ENCODE measurements around the gene UVRAG. TPM values are rescaled to one million over a fixed set of nuclear protein-coding genes. Genes with fewer than 3 reads are reported as not detected.

Gene UVRAG
- total RNA-seq, 2 experiments from 2014 or later, result 16.5 to 19.5 TPM

GRCh38 chr11:75797116-75797515 lies 17.9 kb upstream of the UVRAG start:
- H3K27ac Mint-ChIP-seq, result no peak overlapping the region
- Histone ChIP-seq H3K9me3 (ENCODE audit: control insufficient read depth in 1 of 2, insufficient read depth in 1 of 2, low read length in 2 of 2) (no peaks in the 10 kb centered on the region), H3K27me3 (ENCODE audit: control insufficient read depth in 1 of 2, insufficient read depth in 2 of 2, low read length in 2 of 2) (no peaks in the 10 kb centered on the region), H3K27ac (ENCODE audit: low read depth in 1 of 2, low read length in 2 of 2) (no peak overlapping the region), H3K36me3 (ENCODE audit: insufficient read depth, low read length) (no peaks in the 10 kb centered on the region), H3K4me3 (ENCODE audit: low read length) (no peak overlapping the region), H3K4me1 (ENCODE audit: insufficient read depth, low read length) (peaks cover 16% of the 10 kb centered on the region)
- H3K9me3 Mint-ChIP-seq, result no peaks in the 10 kb centered on the region
- ChIA-PET POLR2A (no interaction called here), CTCF (no interaction called here)
- no peaks in the 10 kb centered on the region for H3K36me3 Mint-ChIP-seq (ENCODE audit: low read depth)
- H3K4me1 Mint-ChIP-seq (ENCODE audit: low read depth), result peaks cover 16% of the 10 kb centered on the region
- intact Hi-C loops (cut with DNase I, micrococcal nuclease), result no loop called here
- TF ChIP-seq CTCF (IDR thresholded peaks at IDR 0.05), result no peak
- ATAC-seq (ENCODE audit: poor library complexity), result no peak
- no peak for DNase-seq
- H3K4me3 Mint-ChIP-seq, result no peak overlapping the region
- H3K27me3 Mint-ChIP-seq, result no peaks in the 10 kb centered on the region

- no peak overlapping the region for H3K4me3 ChIP-seq (ENCODE audit: low read length)
- Mint-ChIP-seq H3K4me3 (no peak overlapping the region), H3K27me3 (no peaks in the 10 kb centered on the region), H3K36me3 (ENCODE audit: low read depth) (no peaks in the 10 kb centered on the region), H3K9me3 (no peaks in the 10 kb centered on the region), H3K4me1 (ENCODE audit: low read depth) (peaks cover 20% of the 10 kb centered on the region), H3K27ac (no peak overlapping the region)
- H3K27me3 ChIP-seq (ENCODE audit: control insufficient read depth in 1 of 2, insufficient read depth in 2 of 2, low read length in 2 of 2), result no peaks in the 10 kb centered on the region
- intact Hi-C loops (cut with DNase I, micrococcal nuclease), result no loop called here
- ChIA-PET CTCF (no interaction called here), POLR2A (no interaction called here)
- no peak for ATAC-seq (ENCODE audit: poor library complexity)
- no peaks in the 10 kb centered on the region for H3K36me3 ChIP-seq (ENCODE audit: insufficient read depth, low read length)
- DNase-seq, result no peak
- H3K9me3 ChIP-seq (ENCODE audit: control insufficient read depth in 1 of 2, insufficient read depth in 1 of 2, low read length in 2 of 2), result no peaks in the 10 kb centered on the region
- H3K27ac ChIP-seq (ENCODE audit: low read depth in 1 of 2, low read length in 2 of 2), result no peak overlapping the region
- no peak for TF ChIP-seq CTCF (IDR thresholded peaks at IDR 0.05)
- H3K4me1 ChIP-seq (ENCODE audit: insufficient read depth, low read length), result peaks cover 22% of the 10 kb centered on the region
Measured at GRCh38 chr11:75797792-75798191, 17.2 kb upstream of the UVRAG start.

GRCh38 chr11:75800136-75800675 lies 14.8 kb upstream of the UVRAG start:
- Histone ChIP-seq H3K27me3 (ENCODE audit: control insufficient read depth in 1 of 2, insufficient read depth in 2 of 2, low read length in 2 of 2) (no peaks in the 10 kb centered on the region), H3K36me3 (ENCODE audit: insufficient read depth, low read length) (no peaks in the 10 kb centered on the region), H3K4me3 (ENCODE audit: low read length) (no peak overlapping the region), H3K4me1 (ENCODE audit: insufficient read depth, low read length) (peaks cover 26% of the 10 kb centered on the region), H3K27ac (ENCODE audit: low read depth in 1 of 2, low read length in 2 of 2) (no peak overlapping the region), H3K9me3 (ENCODE audit: control insufficient read depth in 1 of 2, insufficient read depth in 1 of 2, low read length in 2 of 2) (no peaks in the 10 kb centered on the region)
- ATAC-seq (ENCODE audit: poor library complexity) (no peak), DNase-seq (no peak)
- intact Hi-C loops (cut with DNase I, micrococcal nuclease), result loop anchor here in 1 of 2 experiments (5.0 kb wide), 1 partner anchor 517 kb away; no protein-coding TSS in a partner anchor
- Mint-ChIP-seq H3K27ac (no peak overlapping the region), H3K9me3 (no peaks in the 10 kb centered on the region), H3K36me3 (ENCODE audit: low read depth) (no peaks in the 10 kb centered on the region), H3K4me1 (ENCODE audit: low read depth) (peaks cover 27% of the 10 kb centered on the region), H3K27me3 (no peaks in the 10 kb centered on the region), H3K4me3 (no peak overlapping the region)
- no peak for TF ChIP-seq CTCF (IDR thresholded peaks at IDR 0.05)
- CTCF ChIA-PET, result interaction anchor here (1.7 kb wide), 1 partner anchor 97 kb away, joined by 3 read pairs; no protein-coding TSS in a partner anchor
- POLR2A ChIA-PET, result no interaction called here

Data from CD4-positive, alpha-beta T cell (primary cell).